Keratinocyte (primary cell): Measurements from ENCODE around the gene TMEM174.

Source experiments
- EZH2 ChIP-seq: IDR thresholded peaks from one replicate; pipeline ENCODE4 v1.6.1; 2012; ENCODE audit warnings: inconsistent platforms, mild to moderate bottlenecking, low read length, moderate library complexity
- TF ChIP-seq, protein P1 (sequence below), 3 experiments: IDR thresholded peaks in 1 of 3; conservative IDR thresholded peaks in 1 of 3; optimal IDR thresholded peaks in 1 of 3; 2 replicates in 2 of 3; 3 replicates in 1 of 3; pipeline versions ENCODE3 to v1.5.1; 2011; ENCODE audit warnings: low read length in 3 of 3, mild to moderate bottlenecking in 3 of 3, moderate library complexity in 2 of 3, control low read depth in 1 of 3, inconsistent platforms in 1 of 3; ENCODE audit not compliant: insufficient read depth in 2 of 3; ENCODE audit errors: extremely low read depth in 1 of 3

DNA sequence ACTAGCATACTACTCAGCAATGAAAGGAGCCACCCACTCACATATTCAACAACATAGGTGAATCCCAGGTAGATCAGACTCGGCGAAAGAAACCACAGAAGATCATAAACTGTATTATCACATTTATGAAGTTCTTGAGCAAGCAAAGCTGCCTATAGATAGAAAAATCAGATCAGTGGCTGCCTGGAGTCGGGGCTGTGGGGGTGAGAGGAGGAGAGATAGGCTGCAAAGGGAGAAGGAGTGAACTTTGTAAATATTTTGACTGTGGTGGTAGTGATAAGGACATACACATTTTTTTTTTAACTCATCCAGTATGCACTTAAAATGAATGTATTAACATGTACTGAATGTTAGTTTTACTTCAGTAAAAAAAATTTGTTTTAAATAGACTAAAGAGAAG is 23.5 kb upstream of the TMEM174 start:
- TF ChIP-seq, protein P1, sequence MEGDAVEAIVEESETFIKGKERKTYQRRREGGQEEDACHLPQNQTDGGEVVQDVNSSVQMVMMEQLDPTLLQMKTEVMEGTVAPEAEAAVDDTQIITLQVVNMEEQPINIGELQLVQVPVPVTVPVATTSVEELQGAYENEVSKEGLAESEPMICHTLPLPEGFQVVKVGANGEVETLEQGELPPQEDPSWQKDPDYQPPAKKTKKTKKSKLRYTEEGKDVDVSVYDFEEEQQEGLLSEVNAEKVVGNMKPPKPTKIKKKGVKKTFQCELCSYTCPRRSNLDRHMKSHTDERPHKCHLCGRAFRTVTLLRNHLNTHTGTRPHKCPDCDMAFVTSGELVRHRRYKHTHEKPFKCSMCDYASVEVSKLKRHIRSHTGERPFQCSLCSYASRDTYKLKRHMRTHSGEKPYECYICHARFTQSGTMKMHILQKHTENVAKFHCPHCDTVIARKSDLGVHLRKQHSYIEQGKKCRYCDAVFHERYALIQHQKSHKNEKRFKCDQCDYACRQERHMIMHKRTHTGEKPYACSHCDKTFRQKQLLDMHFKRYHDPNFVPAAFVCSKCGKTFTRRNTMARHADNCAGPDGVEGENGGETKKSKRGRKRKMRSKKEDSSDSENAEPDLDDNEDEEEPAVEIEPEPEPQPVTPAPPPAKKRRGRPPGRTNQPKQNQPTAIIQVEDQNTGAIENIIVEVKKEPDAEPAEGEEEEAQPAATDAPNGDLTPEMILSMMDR (optimal IDR thresholded peaks at IDR 0.05 in 1 of 3, IDR thresholded peaks at IDR 0.05 in 1 of 3, conservative IDR thresholded peaks at IDR 0.05 in 1 of 3; ENCODE audit: extremely low read depth in 1 of 3, insufficient read depth in 2 of 3, low read length in 3 of 3), result no peak
- TF ChIP-seq EZH2, result no peak
